ENCODE measurements around the gene MOB4.

DNA sequence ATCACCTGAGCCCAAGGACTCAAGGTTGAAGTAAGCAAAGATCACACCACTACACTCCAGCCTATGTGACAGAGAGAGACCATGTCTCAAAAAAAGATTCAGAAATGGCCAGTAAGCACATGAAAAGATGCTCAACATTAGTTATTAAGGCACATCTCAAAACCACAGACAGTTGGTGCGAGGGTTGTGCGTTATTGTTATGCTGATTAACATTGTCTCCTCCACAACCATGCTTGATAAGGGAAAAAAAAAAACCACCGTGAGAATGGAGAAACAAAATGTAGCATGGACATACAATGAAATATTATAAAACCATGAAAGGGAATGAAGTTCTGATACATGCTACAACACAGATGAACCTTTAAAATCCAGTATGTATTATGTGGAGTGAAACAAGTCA lies 27.3 kb downstream of the MOB4 start:
- TF ChIP-seq CTCF (IDR thresholded peaks at IDR 0.05 in 4 of 5, conservative IDR thresholded peaks at IDR 0.05 in 1 of 5): no peak
- no peak for TF ChIP-seq POLR2A (IDR thresholded peaks at IDR 0.05)

Data from gastrocnemius medialis (tissue), 4 donors.